ENCODE results near the gene CIZ1.

DNA sequence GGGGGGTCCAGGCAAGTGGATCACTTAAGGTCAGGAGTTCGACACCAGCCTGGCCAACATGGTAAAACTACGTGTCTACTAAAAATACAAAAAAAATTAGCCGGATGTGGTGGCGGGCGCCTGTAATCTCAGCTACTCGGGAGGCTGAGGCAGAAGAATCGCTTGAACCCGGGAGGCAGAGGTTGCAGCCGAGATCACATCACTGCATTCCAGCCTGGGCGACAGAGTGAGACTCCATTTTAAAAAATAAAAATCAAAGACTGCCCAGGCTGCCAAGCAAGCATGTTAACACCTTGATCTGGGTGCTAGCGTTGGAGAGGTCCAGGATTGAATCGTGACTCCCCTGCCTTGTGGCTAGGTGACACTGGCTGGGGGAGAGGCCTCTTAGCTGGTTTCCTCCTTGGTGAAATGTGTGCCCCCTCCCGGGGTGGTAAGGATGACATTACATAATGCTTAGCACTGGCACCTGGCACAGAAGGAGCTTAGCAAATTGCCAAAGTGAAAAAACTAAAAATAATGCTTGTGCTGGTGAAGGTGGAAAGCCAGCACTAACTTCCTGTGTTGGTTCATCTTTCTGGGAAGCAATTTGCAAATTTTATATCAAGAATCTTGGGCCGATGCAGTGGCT lies 2.2 kb upstream of the CIZ1 start:
- TF ChIP-seq, protein P1, sequence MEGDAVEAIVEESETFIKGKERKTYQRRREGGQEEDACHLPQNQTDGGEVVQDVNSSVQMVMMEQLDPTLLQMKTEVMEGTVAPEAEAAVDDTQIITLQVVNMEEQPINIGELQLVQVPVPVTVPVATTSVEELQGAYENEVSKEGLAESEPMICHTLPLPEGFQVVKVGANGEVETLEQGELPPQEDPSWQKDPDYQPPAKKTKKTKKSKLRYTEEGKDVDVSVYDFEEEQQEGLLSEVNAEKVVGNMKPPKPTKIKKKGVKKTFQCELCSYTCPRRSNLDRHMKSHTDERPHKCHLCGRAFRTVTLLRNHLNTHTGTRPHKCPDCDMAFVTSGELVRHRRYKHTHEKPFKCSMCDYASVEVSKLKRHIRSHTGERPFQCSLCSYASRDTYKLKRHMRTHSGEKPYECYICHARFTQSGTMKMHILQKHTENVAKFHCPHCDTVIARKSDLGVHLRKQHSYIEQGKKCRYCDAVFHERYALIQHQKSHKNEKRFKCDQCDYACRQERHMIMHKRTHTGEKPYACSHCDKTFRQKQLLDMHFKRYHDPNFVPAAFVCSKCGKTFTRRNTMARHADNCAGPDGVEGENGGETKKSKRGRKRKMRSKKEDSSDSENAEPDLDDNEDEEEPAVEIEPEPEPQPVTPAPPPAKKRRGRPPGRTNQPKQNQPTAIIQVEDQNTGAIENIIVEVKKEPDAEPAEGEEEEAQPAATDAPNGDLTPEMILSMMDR (conservative IDR thresholded peaks at IDR 0.05; ENCODE audit: low read length): no peak
- TF ChIP-seq EZH2phosphoT487 (IDR thresholded peaks at IDR 0.05; ENCODE audit: borderline replicate concordance): no peak
